Measurements from ENCODE around the gene FTO.

DNA sequence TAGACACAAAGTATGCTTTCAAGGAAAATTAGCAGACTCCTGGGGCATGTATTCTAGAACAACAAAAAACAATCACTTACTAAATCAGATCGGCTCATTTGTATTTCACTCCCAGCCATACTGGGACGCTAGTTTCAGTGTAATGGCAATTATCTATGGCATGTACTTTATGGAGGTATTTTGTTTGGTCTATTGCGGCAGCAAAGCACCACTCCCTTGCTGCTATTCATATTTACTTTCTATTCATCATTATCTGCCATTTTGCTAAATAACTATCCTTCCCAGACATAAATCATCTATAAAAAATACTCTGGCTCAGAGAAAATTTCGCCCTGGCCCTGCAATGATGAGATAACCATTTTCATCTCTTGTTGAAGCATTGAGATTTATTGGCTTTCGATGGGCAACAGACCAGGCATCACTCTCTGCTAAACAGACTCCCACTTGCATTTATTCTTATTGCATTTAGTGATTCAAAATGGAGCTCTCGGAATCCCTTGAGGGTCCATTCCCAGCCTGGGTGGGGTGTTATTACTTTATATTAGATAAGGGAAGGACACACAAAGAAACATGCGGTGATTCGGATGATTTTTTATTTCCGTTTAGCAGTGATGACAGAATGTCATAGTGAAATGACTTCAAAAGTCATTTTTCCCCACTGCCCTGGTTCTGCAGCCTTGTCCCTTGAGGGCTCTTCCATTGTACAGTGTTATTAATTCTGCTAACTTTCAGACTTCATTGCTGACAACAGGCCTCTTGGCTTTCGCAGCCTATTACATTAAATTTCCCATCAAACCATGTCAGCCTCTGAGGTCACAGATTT lies 356.9 kb downstream of the FTO start:
- TF ChIP-seq, protein P1, sequence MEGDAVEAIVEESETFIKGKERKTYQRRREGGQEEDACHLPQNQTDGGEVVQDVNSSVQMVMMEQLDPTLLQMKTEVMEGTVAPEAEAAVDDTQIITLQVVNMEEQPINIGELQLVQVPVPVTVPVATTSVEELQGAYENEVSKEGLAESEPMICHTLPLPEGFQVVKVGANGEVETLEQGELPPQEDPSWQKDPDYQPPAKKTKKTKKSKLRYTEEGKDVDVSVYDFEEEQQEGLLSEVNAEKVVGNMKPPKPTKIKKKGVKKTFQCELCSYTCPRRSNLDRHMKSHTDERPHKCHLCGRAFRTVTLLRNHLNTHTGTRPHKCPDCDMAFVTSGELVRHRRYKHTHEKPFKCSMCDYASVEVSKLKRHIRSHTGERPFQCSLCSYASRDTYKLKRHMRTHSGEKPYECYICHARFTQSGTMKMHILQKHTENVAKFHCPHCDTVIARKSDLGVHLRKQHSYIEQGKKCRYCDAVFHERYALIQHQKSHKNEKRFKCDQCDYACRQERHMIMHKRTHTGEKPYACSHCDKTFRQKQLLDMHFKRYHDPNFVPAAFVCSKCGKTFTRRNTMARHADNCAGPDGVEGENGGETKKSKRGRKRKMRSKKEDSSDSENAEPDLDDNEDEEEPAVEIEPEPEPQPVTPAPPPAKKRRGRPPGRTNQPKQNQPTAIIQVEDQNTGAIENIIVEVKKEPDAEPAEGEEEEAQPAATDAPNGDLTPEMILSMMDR (IDR thresholded peaks at IDR 0.05) = no peak
- TF ChIP-seq POLR2A (IDR thresholded peaks at IDR 0.05) = no peak

All from uterus (tissue), 2 donors.